NCI-H748 treated with DMSO at 0.1 percent for 48 hours (cell line): ENCODE results near the gene RTF1.

ENCODE experiments used
- DNase-seq: peaks from one replicate; lab custom pipeline; 2025; lab: John Stamatoyannopoulos, UW

The RTF1 gene

DNA sequence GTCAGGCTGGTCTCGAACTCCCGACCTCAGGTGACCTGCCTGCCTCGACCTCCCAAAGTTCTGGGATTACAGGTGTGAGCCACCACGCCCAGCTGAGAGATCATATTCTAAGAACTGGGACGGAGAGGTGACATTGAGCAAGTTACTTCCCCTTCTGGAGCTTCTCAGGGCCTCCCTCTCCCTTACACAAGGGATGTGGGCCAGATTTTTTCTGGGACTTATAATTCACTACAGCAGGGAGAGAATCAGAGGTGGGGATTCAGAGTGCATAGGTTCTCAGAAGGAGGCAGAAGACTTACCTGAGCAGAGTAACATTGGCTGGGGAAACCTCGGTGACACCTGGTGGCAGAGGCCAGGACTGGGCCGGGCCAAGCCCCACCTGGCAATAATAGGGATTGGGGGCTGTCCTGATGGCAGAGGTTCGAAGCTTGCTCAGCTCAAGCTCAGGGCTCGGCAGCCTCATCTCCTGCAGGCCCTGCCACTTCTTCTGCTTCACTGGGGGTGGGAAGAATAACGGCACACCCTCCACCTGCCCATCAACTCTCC lies 90.0 kb downstream of the RTF1 start:
- no peak for DNase-seq

DNA sequence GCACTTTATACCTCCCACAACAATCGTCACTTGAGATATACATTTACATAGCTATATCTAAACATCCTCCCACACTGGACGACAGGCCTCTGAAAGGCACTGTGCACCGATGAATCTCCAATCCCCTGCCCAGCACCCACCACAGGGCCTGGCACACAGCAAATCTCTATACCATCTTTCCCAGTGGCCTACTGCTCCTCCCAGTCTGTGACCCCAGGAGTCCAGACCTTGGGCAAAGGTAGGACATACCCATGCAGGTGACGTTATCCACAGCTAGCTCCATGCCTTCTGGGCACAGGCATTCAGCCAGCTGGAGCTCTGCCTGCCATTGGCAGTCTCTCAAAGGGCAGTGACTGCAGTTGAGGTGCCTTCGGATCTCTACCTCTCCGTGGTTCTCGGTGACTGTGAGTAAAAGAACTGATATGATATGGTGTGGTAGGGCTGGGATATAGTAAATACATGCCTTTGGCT lies 91.0 kb downstream of the RTF1 start:
- DNase-seq: no peak

DNA sequence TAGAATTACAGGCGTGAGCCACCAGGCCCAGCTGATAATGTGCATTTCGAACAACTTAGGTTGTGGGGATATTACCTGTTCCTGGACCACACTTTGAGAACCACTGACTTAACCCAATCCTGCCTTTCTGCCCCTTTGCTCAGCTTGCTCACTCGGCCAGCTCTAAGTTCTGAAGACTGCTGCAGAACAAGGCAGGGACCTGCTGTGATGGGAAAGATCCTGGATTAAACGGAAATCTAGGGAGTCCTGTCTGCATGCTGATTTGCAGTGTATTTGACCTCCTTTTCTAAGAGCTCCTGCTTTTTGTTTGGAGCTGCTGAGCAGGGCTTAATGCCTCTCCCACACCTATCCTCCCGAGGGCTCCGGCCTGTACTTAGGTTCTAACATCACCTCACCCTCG lies 93.8 kb downstream of the RTF1 start:
- DNase-seq: no peak

DNA sequence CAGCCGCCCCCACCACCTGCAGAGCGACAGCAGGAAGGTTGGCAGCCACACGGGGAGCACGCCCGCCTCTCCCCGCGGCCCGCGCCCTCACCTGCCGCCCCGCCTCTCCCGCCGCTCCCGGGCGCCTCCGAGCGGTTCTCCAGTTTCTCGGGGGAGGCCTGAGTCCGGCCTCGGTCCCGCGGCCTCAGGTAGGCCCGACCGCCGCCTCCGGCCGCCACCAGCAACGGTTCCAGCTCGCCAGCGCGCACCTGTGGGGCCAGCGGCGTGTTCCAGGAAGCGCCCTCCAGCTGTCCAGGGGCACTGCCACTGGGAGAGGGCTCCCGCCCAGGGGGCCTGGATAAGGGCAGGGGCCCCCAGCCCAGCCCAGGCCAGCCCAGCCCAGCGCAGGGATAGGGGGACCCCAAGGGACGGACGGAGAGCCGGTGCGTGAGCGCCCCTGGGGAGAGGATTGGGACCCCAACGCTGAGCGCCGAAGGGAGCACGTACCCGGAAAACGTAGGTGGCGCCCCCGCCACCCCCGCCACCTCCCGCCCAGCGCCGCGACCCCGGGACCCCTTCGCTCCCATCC lies 94.5 kb downstream of the RTF1 start:
- DNase-seq: no peak

DNA sequence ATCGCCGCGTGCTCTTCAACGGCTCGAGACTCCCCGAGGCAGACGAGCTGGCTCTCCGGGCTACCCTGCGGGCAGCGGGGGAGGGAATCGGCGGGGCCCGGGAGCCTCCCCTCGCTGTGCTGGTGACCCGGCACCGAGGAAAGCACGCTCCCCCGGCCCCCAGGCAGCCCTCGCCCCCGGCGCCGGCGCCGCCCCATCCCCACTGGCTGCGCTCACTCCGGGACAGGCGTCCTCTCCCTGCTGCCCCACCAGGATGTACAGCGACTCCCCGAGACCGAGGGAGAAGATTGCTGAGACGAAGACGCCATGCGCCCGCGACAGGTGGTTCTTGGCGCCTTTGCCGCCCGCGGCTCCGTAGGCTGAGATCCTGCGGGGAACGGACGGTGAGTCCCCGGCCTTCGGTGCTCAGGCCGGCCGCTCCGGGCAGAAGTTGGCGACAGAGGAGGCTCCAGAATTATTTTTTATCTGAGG lies 95.0 kb downstream of the RTF1 start:
- DNase-seq: no peak

DNA sequence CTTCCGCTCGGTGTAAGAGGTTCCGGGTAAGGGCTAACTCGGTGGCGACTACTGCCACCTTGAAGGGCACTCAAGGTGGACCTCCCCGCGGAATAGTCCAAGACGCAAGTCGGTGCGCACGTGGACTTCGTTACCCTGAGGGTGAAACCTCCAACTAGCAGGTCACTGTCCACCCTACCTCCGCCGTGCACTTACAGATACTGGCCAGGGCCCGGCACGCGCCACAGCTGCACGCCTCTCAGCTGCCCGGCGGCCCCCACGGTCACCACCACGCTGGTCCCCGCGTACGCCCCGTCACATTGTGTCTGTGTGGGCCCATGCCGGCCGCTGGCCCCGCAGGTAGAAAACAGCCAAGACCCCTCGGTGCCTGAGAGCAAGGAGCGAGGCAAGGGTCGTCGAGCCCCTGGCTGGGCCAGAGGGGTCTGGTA lies 95.6 kb downstream of the RTF1 start:
- no peak for DNase-seq

DNA sequence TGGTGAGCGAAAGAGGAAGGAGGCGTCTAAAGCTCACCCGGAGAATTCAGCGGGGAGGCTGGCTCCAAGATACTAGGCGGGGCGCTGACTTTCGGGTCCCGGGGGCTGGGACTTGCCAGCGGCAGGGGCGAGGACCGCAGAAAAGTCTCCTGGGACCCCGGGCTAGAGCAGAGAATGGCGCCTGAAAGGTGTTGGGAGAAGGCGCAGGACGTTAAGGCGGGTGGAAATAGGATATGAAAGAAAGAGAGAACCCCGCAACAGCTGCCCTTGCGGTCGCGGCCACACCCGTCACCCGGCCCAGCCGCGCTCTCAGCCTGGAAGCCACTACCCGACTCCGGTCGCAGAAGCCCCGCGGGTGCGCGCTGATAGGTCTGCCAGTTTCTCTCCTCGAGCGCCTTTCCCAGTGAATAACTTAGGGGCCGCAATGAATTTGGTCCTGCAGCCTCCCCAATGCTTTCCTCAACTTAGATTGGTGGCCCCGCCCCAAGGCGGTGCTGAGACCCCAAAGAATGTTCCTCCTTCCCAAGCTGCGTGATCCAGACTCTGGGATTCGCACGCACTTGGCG lies 96.1 kb downstream of the RTF1 start:
- no peak for DNase-seq

DNA sequence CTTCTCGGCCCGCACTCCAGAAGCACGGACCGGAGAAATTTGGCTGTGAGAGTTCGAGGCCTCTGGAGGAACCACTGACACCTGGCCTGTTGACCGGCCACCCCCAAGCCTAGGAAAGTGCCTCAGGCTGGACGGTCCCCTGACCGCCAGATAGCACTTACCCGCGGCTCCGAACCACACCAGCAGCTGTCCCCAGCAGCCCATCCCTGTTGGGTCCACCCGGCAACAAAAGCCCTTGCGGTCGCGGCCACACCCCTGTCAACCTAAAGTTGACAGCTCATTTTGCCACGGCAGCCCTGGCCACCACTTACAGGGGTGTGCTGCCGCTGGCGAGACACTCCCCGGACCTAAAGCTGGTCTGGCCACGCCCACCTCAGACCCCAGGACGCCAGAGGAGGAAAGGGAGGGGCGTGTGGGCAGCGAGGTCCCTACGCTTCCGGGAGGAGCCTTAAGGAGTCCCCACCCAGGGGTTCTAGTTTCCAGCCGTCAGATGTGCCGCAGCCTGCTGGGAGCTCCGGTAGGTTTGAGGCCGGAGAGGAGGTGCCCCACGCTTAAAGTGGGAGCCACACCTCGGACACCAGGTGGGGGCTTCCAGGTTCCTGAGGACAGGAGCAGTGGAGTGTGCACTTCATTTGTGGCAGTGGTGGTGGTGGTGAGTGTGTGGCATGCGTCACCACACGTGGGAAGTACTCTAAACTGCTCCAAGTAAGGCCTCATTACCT lies 96.8 kb downstream of the RTF1 start, which contains the start of gene LTK:
LTK (minus strand) TSS at position 322 of the 722 bp plus-strand sequence; CDS start at position 204, 118 bp downstream.
- peak; percentile 17 for DNase-seq

DNA sequence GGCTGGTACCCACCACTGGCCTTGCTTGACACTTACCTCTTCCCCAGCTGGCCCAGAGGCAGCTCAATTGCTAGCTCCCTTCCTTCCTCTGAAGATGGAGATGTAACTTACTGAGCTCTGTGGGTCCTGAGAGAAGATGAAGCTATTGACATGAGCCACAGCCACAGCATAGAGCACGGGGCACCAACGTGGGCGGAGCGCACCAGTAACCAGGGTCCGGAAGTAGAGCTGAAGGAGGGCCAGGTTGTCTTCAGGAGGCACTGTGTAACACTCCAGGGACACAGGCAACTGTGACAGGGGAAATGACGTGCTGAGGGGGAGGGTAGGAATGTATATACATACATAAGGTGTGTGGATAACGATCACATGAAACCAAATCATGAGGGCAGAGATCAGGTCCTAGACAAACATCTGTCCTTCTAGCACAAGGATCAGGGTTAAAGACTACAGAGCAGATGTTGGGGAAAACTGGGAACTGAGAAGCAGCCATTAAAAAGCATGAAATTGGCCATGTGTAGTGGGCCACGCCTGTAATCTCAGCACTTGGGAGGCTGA lies 101.1 kb downstream of the RTF1 start:
- DNase-seq: no peak

DNA sequence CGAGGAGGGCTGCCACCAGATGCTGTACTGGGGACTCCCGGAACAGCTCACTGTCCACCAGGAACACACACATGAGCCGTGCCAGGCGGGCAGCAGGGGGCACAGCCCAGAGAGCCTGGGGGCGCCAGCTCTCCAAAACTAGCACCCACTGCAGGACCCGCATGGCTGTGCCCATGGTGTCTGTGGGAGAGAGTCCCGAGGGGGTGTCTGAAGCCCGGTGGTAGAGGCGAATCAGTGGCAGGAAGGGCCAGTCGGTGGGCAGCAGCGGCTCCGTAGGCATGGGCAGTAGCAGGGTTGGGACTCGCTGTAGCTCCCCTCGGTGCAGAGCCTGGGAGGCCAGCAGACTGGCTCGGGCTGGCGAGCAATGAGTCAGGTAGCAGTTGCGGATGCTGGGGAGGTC lies 103.7 kb downstream of the RTF1 start:
- no peak for DNase-seq

DNA sequence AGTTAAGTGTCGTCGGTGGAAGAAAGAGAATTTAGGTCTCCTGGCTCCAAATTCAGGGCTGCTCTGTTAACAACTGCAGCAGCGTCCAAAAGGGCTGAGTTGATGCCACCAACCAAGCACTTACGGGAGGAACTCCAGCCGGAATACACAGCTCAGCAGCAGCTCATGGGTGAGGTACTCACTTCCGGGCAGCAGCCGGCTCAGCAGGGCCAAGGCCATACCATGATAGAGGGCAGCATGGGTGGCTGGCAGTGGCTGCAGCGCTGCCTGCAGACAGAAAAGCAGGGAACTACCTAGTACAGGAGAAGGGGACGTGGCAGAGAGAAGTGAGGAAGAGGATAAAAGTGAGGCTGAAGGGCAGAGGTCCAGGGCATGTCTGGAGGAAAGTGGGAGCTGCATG lies 104.7 kb downstream of the RTF1 start:
- DNase-seq: no peak

DNA sequence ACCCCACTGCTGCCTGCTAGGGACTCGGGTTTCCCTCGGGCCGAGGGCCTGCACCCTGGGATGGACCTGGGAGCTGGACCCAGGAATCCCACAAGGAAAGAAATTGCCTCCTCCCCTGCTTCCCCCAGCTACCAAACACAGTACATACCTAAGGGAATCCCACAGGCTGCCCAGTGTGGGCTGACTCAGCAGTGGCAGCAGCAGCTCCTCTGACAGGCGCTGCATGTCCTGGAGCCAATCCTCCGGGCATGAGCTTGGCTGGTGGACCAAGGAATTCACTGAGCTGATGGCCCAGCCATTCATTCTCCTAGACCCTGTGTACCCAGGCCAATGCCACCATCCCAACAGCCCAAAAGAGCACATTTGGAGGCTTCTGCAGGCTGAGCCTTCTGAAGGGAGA lies 106.2 kb downstream of the RTF1 start:
- no peak for DNase-seq

DNA sequence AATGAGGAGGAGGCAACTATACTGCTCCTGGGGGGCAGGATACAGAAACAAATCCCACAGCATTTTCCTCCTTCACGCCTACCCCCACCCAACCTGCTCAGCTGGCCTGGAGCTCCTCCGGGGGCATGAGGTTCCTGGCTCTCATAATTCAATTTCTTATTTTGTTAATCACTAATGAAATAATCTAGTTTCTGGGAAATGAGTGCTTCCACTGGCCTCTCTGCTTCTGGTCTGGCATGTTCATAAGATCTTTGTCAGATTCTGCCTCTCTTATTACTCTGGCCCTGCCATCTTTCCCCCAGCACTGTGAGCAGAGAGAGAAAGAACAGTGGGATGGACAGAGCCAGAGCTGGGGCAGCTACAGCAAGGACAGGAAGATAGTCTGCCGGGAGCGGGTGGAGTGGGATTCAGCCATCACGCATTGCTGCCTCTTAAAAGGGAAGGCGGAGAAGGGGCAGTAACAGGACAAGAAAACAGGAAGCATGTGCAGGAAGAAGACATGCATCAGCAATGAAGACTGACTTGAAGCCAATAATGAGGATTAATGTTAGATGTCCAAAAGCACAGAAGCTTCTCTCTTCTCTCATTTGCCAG lies 113.6 kb downstream of the RTF1 start:
- DNase-seq: no peak
